ENCODE data around the gene TERT. TPM values are rescaled to one million over a fixed set of nuclear protein-coding genes. Genes with fewer than 3 reads are reported as not detected.

TERT gene
- total and polyA plus RNA-seq, 4 donors, result 0.02 TPM; not detected in 3

- 65 to 69% methylated on average over 16 of the region's 16 CpGs for WGBS, 2 donors
- TF ChIP-seq CTCF (IDR thresholded peaks at IDR 0.05; ENCODE audit: control extremely low read depth, extremely low read depth), result no peak
- DNase-seq (no peak), ATAC-seq (ENCODE audit: insufficient read depth, low FRiP score) (no peak)
- Histone ChIP-seq H3K4me3 (no peak overlapping the region), H3K27ac (ENCODE audit: low read depth in 1 of 2, low read length in 1 of 2) (no peak overlapping the region), H3K9ac (ENCODE audit: insufficient read depth in 1 of 2, low read length in 2 of 2) (no peak overlapping the region), H3K36me3 (ENCODE audit: control insufficient read depth in 4 of 4, insufficient read depth in 4 of 4, low read length in 4 of 4) (no peaks in the 10 kb centered on the region), H3K4me1 (ENCODE audit: control insufficient read depth in 5 of 5, insufficient read depth in 5 of 5, low read length in 5 of 5) (no peaks in the 10 kb centered on the region), H3K27me3 (ENCODE audit: control insufficient read depth in 3 of 3, insufficient read depth in 3 of 3, low read length in 2 of 3) (no peaks in the 10 kb centered on the region), H3K9me3 (ENCODE audit: control insufficient read depth in 4 of 4, insufficient read depth in 3 of 4, low read length in 3 of 4) (peaks cover 0 to 3% (median 0%) of the 10 kb centered on the region in 4 donors)
These were observed 39.7 kb downstream of the TERT start for GRCh38 chr5:1255081-1255561.

- ATAC-seq (ENCODE audit: insufficient read depth, low FRiP score), result no peak
These were observed 40.7 kb downstream of the TERT start for GRCh38 chr5:1254196-1254595.

GRCh38 chr5:1253456-1254105, 41.3 kb downstream of the TERT start:
- no peak overlapping the region for H3K27ac ChIP-seq (ENCODE audit: low read depth in 1 of 2, low read length in 1 of 2)
- 87 to 95% methylated on average over 32 to 33 of the region's 33 CpGs for WGBS, 2 donors
- no peaks in the 10 kb centered on the region for H3K27me3 ChIP-seq (ENCODE audit: control insufficient read depth in 3 of 3, insufficient read depth in 3 of 3, low read length in 2 of 3)
- H3K9ac ChIP-seq (ENCODE audit: insufficient read depth in 1 of 2, low read length in 2 of 2), result no peak overlapping the region
- H3K4me3 ChIP-seq, result no peak overlapping the region
- no peaks in the 10 kb centered on the region for H3K36me3 ChIP-seq (ENCODE audit: control insufficient read depth in 4 of 4, insufficient read depth in 4 of 4, low read length in 4 of 4)
- DNase-seq, result no peak
- TF ChIP-seq CTCF (IDR thresholded peaks at IDR 0.05; ENCODE audit: control extremely low read depth, extremely low read depth), result no peak
- H3K9me3 ChIP-seq (ENCODE audit: control insufficient read depth in 4 of 4, insufficient read depth in 3 of 4, low read length in 3 of 4), result peaks cover 0 to 2% (median 0%) of the 10 kb centered on the region in 4 donors
- no peaks in the 10 kb centered on the region for H3K4me1 ChIP-seq (ENCODE audit: control insufficient read depth in 5 of 5, insufficient read depth in 5 of 5, low read length in 5 of 5)
- ATAC-seq (ENCODE audit: insufficient read depth, low FRiP score), result no peak

More at GRCh38 chr5:1254196-1254595, 40.7 kb downstream of the TERT start:
- 85 to 88% methylated on average over 19 of the region's 19 CpGs for WGBS, 2 donors
- H3K9me3 ChIP-seq (ENCODE audit: control insufficient read depth in 4 of 4, insufficient read depth in 3 of 4, low read length in 3 of 4), result peaks cover 0 to 2% (median 0%) of the 10 kb centered on the region in 4 donors
- H3K4me3 ChIP-seq, result no peak overlapping the region
- no peaks in the 10 kb centered on the region for H3K4me1 ChIP-seq (ENCODE audit: control insufficient read depth in 5 of 5, insufficient read depth in 5 of 5, low read length in 5 of 5)
- H3K9ac ChIP-seq (ENCODE audit: insufficient read depth in 1 of 2, low read length in 2 of 2), result no peak overlapping the region
- DNase-seq, result no peak
- H3K27ac ChIP-seq (ENCODE audit: low read depth in 1 of 2, low read length in 1 of 2), result no peak overlapping the region
- H3K27me3 ChIP-seq (ENCODE audit: control insufficient read depth in 3 of 3, insufficient read depth in 3 of 3, low read length in 2 of 3), result no peaks in the 10 kb centered on the region
- H3K36me3 ChIP-seq (ENCODE audit: control insufficient read depth in 4 of 4, insufficient read depth in 4 of 4, low read length in 4 of 4), result no peaks in the 10 kb centered on the region
- no peak for TF ChIP-seq CTCF (IDR thresholded peaks at IDR 0.05; ENCODE audit: control extremely low read depth, extremely low read depth)
